Measurements from ENCODE around the gene ANGPT4.

ANGPT4 gene

GRCh38 chr20:952196-952795 lies 36.2 kb upstream of the ANGPT4 start:
- no peak for TF ChIP-seq CTCF (IDR thresholded peaks at IDR 0.05; ENCODE audit: insufficient read depth, low read depth, low read length, missing control alignments)
- DNase-seq (ENCODE audit: low read depth): no peak
- H3K4me3 ChIP-seq (ENCODE audit: low read depth, low read length): no peak overlapping the region

GRCh38 chr20:951384-952169 lies 35.4 kb upstream of the ANGPT4 start:
- H3K4me3 ChIP-seq (ENCODE audit: low read depth, low read length): no peak overlapping the region
- no peak for TF ChIP-seq CTCF (IDR thresholded peaks at IDR 0.05; ENCODE audit: insufficient read depth, low read depth, low read length, missing control alignments)
- DNase-seq (ENCODE audit: low read depth): no peak

- no peak for DNase-seq (ENCODE audit: low read depth)
- no peak for TF ChIP-seq CTCF (IDR thresholded peaks at IDR 0.05; ENCODE audit: insufficient read depth, low read depth, low read length, missing control alignments)
- no peak overlapping the region for H3K4me3 ChIP-seq (ENCODE audit: low read depth, low read length)
These were observed 33.6 kb upstream of the ANGPT4 start for GRCh38 chr20:949717-950116.

GRCh38 chr20:946826-947225 lies 30.7 kb upstream of the ANGPT4 start:
- no peak overlapping the region for H3K4me3 ChIP-seq (ENCODE audit: low read depth, low read length)
- no peak for DNase-seq (ENCODE audit: low read depth)

GRCh38 chr20:945841-946240 lies 29.7 kb upstream of the ANGPT4 start:
- DNase-seq (ENCODE audit: low read depth): no peak
- H3K4me3 ChIP-seq (ENCODE audit: low read depth, low read length): no peak overlapping the region

More at GRCh38 chr20:946826-947225, 30.7 kb upstream of the ANGPT4 start:
- TF ChIP-seq CTCF (IDR thresholded peaks at IDR 0.05; ENCODE audit: insufficient read depth, low read depth, low read length, missing control alignments): no peak

GRCh38 chr20:944774-945410 lies 28.8 kb upstream of the ANGPT4 start:
- DNase-seq (ENCODE audit: low read depth): no peak
- H3K4me3 ChIP-seq (ENCODE audit: low read depth, low read length): no peak overlapping the region
- TF ChIP-seq CTCF (IDR thresholded peaks at IDR 0.05; ENCODE audit: insufficient read depth, low read depth, low read length, missing control alignments): no peak

More at GRCh38 chr20:945841-946240, 29.7 kb upstream of the ANGPT4 start:
- TF ChIP-seq CTCF (IDR thresholded peaks at IDR 0.05; ENCODE audit: insufficient read depth, low read depth, low read length, missing control alignments): no peak

Measured in GM12865 (cell line).